HG03103 (cell line): Measurements from ENCODE around the gene COPS6.

Experiments
- ATAC-seq: cut with Tn5 transposase; IDR thresholded peaks from one replicate; pipeline ENCODE4 v1.9.1; 2021; ENCODE audit warnings: low read depth; ENCODE audit not compliant: unreplicated experiment

COPS6 gene

DNA sequence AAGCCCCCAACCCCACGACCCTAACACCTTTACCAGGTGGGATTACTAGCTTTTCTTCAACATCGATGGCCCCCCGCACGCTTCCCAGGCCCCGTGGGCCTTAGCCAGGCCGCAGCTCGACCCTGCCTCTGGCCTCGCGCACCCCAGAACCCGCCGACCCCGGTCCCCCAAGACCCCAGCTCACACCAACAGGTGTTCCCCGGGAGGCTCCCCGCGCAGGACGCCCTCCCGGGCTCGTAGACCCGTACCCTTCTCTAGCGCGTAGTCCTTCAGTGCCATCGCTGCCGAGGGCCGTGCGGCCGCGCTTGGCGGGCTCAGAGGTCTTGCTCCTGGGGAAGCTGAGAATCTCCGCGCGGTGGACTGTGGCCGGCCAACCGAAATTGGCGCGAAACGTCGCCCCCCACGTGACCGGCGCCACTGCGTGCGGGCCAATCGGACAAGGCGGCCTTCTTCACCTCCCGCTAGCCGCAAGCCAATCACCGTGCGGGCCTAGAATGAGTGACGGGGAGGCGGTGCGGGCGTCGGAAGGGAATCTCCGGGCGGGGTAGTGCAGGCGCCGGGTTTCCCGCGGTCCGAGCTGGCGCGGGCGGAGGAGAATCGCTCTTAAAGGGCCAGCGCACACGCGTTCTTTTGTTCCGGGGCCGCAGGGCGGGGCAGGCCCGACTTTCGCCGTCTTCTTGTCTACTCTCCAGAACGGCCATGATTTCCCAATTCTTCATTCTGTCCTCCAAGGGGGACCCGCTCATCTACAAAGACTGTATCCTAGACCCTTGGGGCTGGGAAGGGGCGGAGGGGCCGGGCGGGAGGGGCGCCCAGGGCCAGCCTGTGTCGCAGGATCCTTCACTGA is 12.5 kb downstream of the COPS6 start, which contains the start of the genes AP4M1 and MCM7:
TSS of gene AP4M1 (plus strand) at position 628 of the 847 bp plus-strand sequence. CDS start at position 700, 72 bp downstream.
TSS of gene MCM7 (minus strand) at position 382 of the 847 bp plus-strand sequence. CDS start at position 279, 103 bp downstream.
- ATAC-seq, result peak; percentile 83

DNA sequence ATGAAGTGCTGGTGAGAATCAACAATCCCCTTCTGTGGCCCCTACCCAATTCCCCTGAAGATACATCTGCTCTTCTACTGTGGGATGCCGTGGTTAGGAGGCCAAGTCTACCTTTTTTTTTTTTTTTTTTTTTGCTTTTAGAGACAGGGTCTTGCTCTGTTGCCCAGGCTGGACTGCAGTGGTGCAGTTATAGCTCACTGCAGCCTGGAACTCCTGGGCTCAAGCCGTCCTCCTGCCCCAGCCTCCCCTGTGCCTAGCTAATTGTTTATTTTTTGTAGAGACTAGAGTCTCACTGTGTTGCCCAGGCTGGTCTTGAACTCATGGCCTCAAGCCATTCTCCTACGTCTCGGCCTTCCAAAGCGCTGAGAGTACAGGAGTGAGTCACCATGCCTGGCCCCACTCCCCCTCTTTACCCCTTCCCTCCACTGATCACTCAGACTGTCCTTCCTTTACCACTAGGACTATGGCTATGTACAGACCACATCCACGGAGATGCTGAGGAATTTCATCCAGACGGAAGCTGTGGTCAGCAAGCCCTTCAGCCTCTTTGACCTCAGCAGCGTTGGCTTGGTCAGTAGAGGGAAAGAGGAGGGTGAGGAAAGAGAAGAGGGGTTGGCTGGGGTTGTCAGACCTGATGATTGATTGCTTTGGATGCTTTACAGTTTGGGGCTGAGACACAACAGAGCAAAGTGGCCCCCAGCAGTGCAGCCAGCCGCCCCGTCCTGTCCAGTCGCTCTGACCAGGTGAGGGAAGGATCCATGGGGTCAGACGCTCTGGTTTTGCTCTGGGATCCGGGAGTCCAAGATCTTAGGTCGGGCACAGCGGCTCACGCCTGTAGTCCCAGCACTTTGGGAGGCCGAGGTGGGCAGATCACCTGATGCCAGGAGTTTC is 14.4 kb downstream of the COPS6 start:
- ATAC-seq, result no peak

DNA sequence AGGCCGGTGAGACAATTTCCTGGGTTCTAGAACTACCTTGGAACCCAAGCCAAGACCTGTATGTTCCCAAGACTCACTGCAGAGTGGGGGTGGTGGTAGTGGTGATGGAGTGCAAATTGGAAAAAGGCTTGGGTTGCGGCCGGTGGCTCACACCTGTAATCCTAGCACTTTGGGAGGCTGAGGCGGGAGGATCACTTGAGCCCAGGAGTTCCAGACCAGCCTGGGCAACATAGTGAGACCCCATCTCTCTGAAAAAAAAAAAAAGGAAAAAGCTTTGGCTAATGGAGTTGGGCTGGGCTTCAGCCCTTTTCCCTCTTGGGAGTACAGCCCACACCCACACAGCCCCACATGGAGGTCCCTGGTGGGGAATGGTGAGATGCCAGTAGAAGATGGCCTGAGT is 16.8 kb downstream of the COPS6 start:
- no peak for ATAC-seq

DNA sequence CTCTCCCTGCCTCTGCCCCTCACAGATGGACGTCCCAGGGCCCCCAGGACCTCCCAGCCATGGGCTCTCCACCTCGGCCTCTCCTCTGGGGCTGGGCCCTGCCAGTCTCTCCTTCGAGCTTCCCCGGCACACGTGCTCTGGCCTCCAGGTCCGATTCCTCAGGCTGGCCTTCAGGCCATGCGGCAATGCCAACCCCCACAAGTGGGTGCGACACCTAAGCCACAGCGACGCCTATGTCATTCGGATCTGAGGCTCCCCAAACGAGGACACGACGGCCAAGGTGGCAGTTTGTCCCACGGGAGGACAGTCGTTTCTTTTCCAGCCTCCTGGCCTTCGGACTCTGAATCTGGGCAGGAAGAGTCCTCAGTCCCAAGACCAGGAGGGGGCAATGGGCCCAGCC is 17.9 kb downstream of the COPS6 start:
- no peak for ATAC-seq

DNA sequence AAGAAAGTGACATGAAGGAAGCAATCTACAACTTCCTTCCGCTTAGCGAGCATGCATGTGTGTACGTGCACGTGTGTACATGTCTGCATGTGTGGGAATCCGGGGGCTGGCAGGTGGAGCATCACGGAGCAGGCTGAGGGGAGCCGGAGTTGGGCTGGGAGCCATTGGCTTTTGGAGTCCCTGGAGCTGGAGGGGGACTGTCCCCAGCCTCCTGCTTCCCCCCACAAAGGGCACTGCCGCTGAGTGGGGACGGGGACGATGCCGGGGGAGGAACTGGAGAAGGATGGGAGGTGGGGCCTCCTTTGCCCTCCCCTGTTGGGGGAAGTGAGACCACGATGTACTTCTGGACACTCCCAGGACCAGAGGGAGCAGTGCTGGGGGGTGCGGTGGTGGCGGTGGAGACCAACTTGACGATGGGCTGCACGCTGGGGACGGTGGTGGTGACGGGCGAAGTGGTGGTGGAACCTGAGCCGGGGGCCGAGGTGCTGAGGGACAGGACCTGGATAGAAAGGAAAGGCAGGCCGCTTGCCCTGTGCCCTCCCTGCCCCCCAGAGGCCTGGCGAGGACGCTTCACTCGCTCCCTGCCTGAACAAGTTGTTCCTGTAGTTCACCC is 18.5 kb downstream of the COPS6 start:
- ATAC-seq, result no peak

GRCh38 chr7:100107890-100108289 is 19.1 kb downstream of the COPS6 start:
- ATAC-seq, result no peak

- no peak for ATAC-seq
Observed at GRCh38 chr7:100109521-100110163, 20.9 kb downstream of the COPS6 start.

DNA sequence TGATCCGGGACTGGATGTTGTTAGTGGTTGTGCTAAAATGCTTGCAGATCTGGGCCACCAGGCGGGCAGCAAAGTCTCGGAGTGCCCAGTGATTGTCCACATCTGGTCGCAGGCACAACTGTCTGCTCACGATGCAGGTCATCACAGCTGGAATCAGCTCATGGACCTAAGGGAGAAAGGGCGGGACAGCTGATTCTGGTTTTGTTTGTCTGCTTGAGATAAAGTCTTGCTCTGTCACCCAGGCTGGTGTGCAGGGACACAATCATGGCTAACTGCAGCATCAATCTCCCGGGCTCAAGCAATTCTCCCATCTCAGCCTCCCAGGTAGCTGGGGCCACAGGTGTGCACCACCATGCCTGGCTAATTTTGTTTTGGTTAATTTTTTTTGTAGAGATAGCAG is 22.4 kb downstream of the COPS6 start:
- ATAC-seq, result no peak

- no peak for ATAC-seq
Observed at GRCh38 chr7:100111914-100112313, 23.1 kb downstream of the COPS6 start.

- ATAC-seq, result no peak
Observed at GRCh38 chr7:100115026-100115425, 26.3 kb downstream of the COPS6 start.

GRCh38 chr7:100118388-100119071 is 29.8 kb downstream of the COPS6 start:
- ATAC-seq, result no peak

- ATAC-seq, result peak; percentile 62
Observed at GRCh38 chr7:100119072-100119969, 30.6 kb downstream of the COPS6 start, which contains the start of the genes CNPY4 and TAF6. Gene CNPY4, plus strand, starts transcription at chr7:100119634. Its CDS starts 111 bp downstream, at chr7:100119745. Gene TAF6, minus strand, starts transcription at chr7:100119358. Its CDS starts 5,149 bp downstream, at chr7:100114209.

- ATAC-seq, result peak; percentile 30
Observed at GRCh38 chr7:100119970-100120732, 31.4 kb downstream of the COPS6 start.

- no peak for ATAC-seq
Observed at GRCh38 chr7:100120733-100121036, 31.9 kb downstream of the COPS6 start.

DNA sequence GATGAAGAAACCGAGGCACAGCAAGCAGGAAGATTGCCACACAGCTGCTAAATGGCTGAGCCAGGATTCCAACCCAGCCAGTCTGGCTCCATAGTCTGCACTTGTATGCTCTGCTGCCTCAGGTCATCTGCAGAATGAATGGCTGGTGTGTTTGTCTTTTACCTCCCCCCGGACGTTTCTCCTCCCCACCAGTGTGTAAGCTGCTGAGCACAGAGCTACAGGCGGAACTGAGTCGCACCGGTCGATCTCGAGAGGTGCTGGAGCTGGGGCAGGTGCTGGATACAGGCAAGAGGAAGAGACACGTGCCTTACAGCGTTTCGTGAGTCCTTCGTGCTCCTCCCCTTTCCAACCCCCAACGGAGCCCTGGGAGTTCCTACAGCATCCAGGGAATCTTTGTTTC is 33.3 kb downstream of the COPS6 start:
- no peak for ATAC-seq

DNA sequence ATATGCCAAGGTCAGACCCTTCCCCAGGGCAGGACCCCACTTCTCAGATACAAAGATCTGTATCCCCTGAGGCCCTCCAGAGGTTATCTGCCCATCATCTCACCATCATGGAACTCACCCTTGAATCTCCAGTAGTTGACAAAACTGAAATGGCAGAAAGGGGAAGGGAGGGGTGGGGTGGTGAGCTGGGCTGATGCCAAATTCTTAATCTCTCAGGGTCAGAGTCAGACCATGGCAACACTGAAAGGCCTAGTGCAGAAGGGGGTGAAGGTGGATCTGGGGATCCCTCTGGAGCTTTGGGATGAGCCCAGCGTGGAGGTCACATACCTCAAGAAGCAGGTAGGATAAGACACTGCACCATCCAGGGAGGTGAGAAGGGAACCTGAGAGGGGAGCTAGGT is 33.8 kb downstream of the COPS6 start:
- ATAC-seq, result no peak

DNA sequence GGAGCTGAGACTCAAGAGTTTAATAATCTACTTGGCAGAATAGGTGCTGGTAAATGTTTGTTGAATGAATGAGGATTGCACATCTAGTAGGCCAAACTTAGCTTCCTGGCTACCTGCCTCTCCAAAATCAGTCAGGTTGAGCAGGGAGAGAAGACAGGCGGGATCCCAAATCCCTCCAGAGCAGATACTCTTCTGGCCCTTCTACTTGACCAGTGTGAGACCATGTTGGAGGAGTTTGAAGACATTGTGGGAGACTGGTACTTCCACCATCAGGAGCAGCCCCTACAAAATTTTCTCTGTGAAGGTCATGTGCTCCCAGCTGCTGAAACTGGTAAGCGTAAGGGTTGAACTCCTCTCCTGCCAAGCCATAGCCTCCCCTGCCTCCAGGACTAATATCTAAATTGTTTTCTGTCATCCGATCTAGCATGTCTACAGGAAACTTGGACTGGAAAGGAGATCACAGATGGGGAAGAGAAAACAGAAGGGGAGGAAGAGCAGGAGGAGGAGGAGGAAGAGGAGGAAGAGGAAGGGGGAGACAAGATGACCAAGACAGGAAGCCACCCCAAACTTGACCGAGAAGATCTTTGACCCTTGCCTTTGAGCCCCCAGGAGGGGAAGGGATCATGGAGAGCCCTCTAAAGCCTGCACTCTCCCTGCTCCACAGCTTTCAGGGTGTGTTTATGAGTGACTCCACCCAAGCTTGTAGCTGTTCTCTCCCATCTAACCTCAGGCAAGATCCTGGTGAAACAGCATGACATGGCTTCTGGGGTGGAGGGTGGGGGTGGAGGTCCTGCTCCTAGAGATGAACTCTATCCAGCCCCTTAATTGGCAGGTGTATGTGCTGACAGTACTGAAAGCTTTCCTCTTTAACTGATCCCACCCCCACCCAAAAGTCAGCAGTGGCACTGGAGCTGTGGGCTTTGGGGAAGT is 35.8 kb downstream of the COPS6 start:
- ATAC-seq, result no peak
